GM13976 (cell line): ENCODE measurements around the gene GCAT.

Source experiments
- DNase-seq: peaks from one replicate; pipeline ENCODE4 v3.0.0; 2012; ENCODE audit warnings: low spot score
- CTCF ChIP-seq: IDR thresholded peaks from 2 replicates; pipeline ENCODE4 v1.5.1; 2012; ENCODE audit warnings: borderline replicate concordance, mild to moderate bottlenecking; ENCODE audit not compliant: insufficient read depth; ENCODE audit errors: extremely low read depth, missing control alignments, control extremely low read depth
- in situ Hi-C: fragments of 300-500 bp; cut with MboI; formaldehyde crosslinking; loops from one replicate; pipeline ENCODE4 v1.12.0; 2022; ENCODE audit warnings: low sequenced_read_pairs, mixed read lengths, inconsistent platforms; ENCODE audit not compliant: unreplicated experiment

GCAT gene

GRCh38 chr22:37808294-37808657 is 542 bp downstream of the GCAT start:
- in situ Hi-C loops, result no loop called here
- no peak for DNase-seq
- no peak for TF ChIP-seq CTCF

GRCh38 chr22:37809672-37810333 is 2.1 kb downstream of the GCAT start:
- in situ Hi-C loops, result loop anchor here (10.0 kb wide), 1 partner anchor 155 kb away; no protein-coding TSS in a partner anchor
- no peak for TF ChIP-seq CTCF
- no peak for DNase-seq

GRCh38 chr22:37811867-37812266 is 4.1 kb downstream of the GCAT start:
- in situ Hi-C loops, result loop anchor here (10.0 kb wide), 1 partner anchor 153 kb away; no protein-coding TSS in a partner anchor
- no peak for DNase-seq
- no peak for TF ChIP-seq CTCF

- no peak for DNase-seq
- no peak for TF ChIP-seq CTCF
- in situ Hi-C loops, result loop anchor here (10.0 kb wide), 1 partner anchor 152 kb away; no protein-coding TSS in a partner anchor
Observed at GRCh38 chr22:37812869-37813678, 5.3 kb downstream of the GCAT start.

- in situ Hi-C loops, result loop anchor here (10.0 kb wide), 1 partner anchor 149 kb away; no protein-coding TSS in a partner anchor
- TF ChIP-seq CTCF, result no peak
- no peak for DNase-seq
Observed at GRCh38 chr22:37815593-37815992, 7.9 kb downstream of the GCAT start.

GRCh38 chr22:37816543-37817180 is 8.9 kb downstream of the GCAT start:
- no peak for DNase-seq
- in situ Hi-C loops, result loop anchor here (10.0 kb wide), 1 partner anchor 148 kb away; no protein-coding TSS in a partner anchor
- TF ChIP-seq CTCF, result no peak
